ENCODE results near the gene CYTH2.
"Not testable (repeated sequence)": the region's sequence is repeated elsewhere in the genome, so short reads cannot be mapped to it uniquely, and the experiment has no call there.

Gene CYTH2

DNA sequence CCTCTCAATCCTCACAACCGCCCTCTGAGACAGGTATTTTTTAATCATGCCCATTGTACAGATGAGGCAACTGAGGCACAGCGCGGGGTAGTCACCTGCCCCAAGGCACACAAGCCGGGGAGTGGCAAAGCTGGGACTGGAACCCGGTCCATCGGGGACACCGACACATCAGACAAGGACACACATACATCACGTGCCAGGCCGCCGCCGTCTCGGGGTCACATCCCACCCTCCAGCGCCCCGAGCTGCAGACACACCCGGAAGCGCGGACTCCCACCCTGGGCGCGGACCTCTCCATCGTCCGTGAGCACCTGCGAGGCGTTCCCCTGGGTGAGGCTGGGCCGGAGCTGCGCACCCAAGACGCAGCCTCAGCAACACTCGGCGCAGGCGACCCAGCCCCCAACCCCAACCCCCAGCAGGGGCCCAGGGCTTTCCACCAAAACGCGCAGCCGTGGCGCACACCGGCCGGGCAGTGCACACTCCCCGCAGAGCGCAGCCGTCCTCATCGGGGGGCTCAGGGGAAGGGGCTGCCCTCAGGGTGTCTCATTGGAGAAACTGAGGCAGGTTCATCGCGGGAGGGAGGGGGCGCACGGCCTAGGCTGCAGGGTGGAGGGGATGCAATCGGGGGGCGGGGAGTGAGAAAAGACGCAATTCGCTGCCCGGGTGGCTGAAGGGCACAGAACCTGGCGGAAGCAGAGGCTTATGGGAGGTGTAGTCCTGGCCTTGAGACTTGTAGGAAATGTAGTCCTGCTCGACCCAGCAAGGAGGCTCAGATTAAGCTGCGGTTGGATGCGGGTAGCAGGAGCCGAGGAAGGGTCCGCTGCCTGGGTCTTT, 44.3 kb downstream of the CYTH2 start:
- no peak for DNase-seq

DNA sequence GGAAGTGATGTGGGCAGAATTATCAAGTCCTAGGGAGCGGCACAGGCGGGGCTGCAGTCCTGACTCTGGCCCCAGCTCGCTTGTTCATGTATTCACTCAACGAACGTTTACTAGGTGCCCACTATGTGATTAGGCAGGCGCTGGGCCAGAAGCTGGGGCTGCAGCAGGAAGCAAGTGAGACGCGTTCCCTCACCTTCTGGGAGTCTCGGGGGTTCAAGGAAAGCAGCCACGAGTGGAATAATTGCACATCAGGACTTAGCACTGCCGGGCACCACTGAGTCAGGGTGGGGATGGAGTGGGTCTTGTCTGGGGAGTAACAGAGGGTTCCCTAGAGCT, 44.9 kb downstream of the CYTH2 start:
- DNase-seq, result no peak

DNA sequence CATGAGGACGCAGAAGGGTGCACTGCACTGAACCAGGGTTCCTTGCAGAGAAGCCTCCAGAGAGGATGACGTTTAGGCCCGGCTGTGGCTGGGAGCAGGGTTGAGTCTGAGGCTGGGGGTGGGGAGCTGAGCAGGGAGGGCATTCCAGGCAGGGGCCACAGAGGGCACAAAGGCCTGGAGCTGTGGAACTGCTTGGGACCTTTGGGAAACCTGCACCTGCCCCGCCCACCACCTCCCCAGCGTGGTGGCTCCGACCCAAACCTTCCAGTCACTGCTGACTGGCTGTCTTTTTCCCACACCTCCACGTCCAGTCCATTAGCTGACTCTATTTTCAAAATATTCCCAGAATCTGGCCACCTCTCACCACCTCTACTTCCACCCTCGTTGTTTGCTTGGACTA, 47.4 kb downstream of the CYTH2 start:
- DNase-seq, result no peak

DNA sequence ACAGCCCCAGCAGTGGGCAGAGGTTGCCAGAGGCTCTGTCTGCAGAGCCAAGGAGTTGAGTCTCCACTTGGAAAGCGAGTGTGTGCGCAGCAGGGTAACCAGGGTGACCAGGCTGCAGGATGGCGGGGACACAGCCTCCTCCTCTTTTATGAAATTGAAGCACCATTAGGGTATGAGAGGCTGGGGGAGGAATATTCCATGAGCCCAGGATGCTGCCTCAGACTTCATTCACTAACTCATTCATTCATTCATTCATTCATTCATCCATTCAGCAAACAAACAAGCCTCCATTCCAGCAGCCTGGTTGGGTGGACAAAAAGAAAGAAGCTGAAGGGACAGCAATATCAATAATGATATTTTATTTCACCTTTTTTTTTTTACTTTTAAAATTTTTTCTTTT, 49.0 kb downstream of the CYTH2 start:
- no peak for DNase-seq

DNA sequence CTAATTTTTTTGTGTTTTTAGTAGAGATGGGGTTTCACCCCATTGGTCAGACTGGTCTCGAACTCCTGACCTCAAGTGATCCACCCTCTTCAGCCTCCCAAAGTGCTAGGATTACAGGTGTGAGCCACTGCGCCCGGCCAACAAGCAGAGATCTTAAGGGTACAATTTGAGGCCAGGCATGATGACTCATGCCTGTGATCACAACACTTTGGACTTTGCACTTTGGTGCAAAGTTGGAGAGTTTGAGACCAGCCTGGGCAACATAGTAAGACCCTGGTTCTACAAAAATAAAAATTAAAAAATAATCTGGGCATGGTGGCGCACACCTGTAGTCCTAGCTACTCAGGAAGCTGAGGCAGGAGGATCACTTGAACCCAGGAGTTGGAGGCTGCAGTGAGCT, 50.3 kb downstream of the CYTH2 start:
- DNase-seq, result not testable (repeated sequence)

DNA sequence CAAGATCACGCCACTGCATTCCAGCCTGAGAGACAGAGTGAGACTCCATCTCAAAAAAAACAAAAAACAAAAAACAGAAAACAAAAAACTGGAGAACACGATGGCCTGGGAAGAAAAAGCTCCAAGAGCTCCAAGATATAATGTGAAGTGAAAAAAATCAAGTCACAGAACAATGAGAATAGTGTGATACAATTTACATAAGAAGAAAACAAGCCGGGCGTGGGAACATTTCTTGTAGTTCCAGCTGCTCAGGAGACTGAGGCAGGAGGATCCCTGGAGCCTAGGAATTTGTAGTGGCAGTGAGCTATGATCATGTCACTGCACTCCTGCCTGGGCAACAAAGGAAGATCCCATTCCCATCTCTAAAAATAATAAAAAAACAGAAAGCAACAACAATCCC, 51.0 kb downstream of the CYTH2 start:
- no peak for DNase-seq

DNA sequence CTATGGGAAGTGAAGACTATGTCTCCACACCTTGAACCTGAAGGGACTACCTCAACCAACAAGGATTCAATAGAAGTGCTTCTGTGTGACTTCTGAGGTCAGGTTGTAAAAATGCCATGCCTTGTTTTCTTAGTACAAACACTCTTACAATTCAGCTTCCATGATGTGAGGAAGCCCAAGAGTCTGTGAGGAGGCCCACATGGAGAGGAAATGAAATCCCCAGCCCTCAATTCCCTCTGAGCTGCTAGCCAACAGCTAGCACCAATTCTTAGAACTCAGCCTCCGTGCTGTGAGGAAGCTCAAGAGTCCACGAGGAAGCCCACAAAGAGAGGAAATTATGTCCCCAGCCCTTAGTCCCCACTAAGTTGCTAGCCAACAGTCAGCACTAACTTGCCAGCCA, 55.1 kb downstream of the CYTH2 start:
- no peak for DNase-seq

DNA sequence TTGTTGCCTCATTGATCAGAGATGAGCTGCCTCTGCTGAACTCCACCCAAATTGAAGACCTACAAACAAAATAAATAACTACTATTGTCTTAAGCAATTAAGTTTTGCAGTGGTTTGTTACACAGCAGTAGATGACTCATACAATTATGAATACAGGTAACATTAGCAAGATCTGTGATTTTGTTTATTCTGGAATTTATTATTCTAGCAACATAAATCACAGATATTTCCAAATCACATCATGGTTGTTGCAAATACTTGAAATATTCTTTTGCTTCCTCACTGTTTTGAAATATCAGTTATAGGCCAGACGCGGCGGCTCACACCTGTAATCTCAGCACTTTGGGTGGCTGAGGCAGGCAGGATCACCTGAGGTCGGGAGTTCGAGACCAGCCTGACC, 55.6 kb downstream of the CYTH2 start:
- no peak for DNase-seq

DNA sequence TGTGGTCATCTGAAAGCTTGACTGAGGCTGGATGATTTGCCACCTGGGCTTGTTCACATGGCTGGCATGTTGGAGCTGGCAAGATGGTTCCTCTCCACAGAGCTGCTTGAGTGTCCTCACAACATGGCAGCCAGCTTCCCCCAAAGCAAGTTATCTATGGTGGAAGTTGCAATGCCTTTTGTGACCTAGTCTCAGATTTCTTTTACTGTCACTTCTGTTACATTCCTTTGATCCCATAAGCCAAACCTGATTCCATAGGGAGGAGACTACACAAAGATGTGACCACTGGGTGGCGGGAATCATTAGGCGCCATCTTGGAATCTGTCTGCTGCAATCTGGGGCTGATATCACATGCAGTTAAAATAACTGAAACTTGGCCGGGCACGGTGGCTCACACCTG, 60.0 kb downstream of the CYTH2 start:
- DNase-seq, result no peak

DNA sequence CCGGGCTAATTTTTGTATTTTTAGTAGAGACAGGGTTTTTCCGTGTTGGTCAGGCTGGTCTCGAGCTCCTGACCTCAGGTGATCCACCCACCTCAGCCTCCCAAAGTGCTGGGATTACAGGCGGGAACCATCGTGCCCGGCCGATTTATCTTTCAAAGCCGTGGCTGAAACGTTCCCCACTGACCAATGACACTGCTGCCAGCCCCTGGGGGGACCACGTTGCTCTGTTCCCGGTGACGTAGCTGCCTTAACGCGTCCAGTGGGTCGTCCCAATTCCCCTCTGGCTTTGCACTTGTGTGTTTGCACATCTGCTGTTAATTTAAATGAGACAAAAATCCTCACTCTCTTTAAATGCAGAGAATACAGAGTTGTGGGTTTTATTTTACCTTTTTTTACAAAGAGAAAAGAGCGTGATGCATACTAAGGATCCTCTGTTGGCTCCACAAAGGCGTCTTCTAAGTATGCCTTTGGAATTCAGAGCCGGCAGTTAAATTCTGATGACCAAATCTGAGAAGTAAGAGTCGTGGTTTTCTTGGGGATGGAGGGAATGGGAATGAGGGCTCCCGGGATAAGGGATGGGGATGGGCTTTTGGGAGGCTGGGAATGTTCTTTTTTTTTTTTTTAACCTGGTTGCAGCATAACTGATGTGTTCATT, 61.0 kb downstream of the CYTH2 start:
- no peak for DNase-seq

DNA sequence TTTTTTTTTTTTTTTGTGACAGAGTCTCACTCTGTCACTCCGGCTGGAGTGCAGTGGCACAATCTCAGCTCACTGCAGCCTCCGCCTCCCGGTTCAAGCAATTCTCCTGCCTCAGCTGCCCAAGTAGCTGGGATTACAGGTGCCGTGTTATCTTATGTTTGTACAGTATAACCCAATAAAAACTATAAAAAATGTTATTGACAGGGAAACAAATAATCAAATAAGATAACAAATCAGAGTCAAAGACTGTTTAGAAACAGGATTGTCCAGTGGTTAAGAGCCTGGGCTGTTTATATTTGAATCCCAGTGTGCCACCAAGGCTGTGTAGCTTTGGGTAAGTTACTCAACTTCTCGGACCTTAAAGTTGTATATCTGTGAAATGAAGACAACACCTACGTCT, 61.6 kb downstream of the CYTH2 start:
- DNase-seq, result no peak
